Retinal pigment epithelial cell (primary cell): ENCODE data around the gene GPR32.

ENCODE experiments used
- DNase-seq: peaks from one replicate; pipeline ENCODE4 v3.0.0-alpha.2; 2010; ENCODE audit warnings: low read depth
- H3K4me3 ChIP-seq: 2 replicates; pipeline ENCODE4 v1.5.1; 2011; ENCODE audit warnings: mild to moderate bottlenecking, low read length, control low read depth, moderate library complexity
- TF ChIP-seq, protein P1 (sequence below): conservative IDR thresholded peaks from 2 replicates; pipeline ENCODE4 v1.5.1; 2011; ENCODE audit warnings: low read depth, low read length, control low read depth, inconsistent platforms

The GPR32 gene

GRCh38 chr19:50814883-50815282 lies 44.6 kb downstream of the GPR32 start:
- TF ChIP-seq, protein P1, sequence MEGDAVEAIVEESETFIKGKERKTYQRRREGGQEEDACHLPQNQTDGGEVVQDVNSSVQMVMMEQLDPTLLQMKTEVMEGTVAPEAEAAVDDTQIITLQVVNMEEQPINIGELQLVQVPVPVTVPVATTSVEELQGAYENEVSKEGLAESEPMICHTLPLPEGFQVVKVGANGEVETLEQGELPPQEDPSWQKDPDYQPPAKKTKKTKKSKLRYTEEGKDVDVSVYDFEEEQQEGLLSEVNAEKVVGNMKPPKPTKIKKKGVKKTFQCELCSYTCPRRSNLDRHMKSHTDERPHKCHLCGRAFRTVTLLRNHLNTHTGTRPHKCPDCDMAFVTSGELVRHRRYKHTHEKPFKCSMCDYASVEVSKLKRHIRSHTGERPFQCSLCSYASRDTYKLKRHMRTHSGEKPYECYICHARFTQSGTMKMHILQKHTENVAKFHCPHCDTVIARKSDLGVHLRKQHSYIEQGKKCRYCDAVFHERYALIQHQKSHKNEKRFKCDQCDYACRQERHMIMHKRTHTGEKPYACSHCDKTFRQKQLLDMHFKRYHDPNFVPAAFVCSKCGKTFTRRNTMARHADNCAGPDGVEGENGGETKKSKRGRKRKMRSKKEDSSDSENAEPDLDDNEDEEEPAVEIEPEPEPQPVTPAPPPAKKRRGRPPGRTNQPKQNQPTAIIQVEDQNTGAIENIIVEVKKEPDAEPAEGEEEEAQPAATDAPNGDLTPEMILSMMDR: no peak
- H3K4me3 ChIP-seq: no peak overlapping the region
- DNase-seq: no peak

GRCh38 chr19:50815439-50815838 lies 45.2 kb downstream of the GPR32 start:
- H3K4me3 ChIP-seq: no peak overlapping the region
- TF ChIP-seq, protein P1: no peak
- DNase-seq: no peak

GRCh38 chr19:50817941-50818858 lies 47.9 kb downstream of the GPR32 start:
- peak overlapping the region; percentile 43 for H3K4me3 ChIP-seq
- TF ChIP-seq, protein P1: no peak

GRCh38 chr19:50818859-50819472 lies 48.7 kb downstream of the GPR32 start:
- no peak overlapping the region for H3K4me3 ChIP-seq
- TF ChIP-seq, protein P1: no peak
- no peak for DNase-seq

More at GRCh38 chr19:50817941-50818858, 47.9 kb downstream of the GPR32 start:
- no peak for DNase-seq

- TF ChIP-seq, protein P1: no peak
- no peak for DNase-seq
- H3K4me3 ChIP-seq: no peak overlapping the region
Observed at GRCh38 chr19:50819636-50820035, 49.4 kb downstream of the GPR32 start.

GRCh38 chr19:50820086-50820485 lies 49.8 kb downstream of the GPR32 start:
- no peak for DNase-seq
- TF ChIP-seq, protein P1: no peak
- no peak overlapping the region for H3K4me3 ChIP-seq
